HK-2 (cell line): ENCODE measurements around the gene EML6.

Experiments used
- DNase-seq: peaks from one replicate; pipeline ENCODE4 v3.0.0-alpha.2; 2018; ENCODE audit not compliant: unreplicated experiment

EML6 gene

DNA sequence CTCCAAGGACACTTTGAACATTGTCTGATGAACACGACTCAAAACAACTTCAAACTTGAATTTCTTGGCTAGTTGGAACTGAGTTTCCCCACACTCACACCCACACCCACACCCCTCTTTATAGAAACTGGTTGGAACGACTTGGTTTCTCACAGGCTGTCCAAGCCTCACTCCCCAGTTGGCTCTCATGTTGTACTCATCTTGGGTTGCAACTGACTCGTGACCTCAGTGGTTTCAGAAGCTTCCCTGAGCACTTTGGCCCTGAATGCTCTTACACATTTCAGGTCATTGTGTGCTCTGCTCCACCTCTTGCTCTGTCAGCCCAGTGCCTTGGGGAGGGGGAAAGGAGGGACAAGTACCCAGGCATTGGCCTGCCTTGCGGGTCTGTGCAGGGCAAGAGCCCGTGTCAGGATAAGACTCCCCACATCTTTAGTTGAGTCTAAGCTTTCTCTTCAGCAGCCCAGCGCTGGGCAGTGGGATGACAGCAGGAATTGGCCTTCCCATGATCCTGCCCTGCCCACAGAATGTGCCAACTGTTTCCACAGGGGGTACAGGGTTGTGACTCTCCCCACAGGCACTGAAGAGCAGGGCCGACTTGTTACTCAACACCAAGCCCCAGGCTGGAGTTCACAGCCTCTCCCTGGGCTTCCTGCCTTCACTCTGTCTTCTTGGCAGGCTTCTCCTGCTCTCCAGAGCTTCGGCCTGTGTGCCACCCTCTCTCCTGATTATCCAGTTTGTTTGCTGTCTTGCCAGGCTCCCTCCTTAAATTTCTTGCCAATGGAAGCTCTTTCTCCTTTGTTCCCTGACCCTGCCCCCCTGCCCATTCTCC, 222.1 kb downstream of the EML6 start:
- DNase-seq = no peak

DNA sequence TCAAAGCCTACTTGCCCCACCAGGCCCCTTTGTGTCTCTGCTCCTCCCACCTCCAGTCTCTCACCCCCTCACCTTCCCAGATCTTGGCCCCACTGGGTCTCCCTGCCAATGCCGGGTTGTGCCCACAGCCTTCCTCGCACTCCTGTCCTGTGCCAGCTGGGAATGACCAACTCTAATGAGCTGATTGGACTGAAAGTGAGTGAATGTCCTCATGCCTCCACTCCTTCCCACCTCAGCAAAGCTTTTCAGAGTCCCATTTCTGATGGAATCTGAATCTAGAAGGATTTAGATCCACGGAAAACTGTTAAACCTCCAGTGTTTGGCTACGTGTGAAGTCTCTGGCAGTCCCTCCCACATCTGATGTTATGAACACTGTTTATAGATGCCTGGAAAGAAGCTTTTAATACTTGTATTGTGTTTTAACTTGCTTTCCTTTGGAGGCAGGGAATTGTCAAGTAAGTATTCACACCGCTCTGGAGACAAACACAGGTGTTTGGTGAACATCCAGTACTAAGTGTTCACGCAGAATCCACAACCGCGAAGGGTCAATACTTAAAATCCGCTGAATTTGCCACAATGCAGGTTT, 222.9 kb downstream of the EML6 start:
- DNase-seq = no peak

DNA sequence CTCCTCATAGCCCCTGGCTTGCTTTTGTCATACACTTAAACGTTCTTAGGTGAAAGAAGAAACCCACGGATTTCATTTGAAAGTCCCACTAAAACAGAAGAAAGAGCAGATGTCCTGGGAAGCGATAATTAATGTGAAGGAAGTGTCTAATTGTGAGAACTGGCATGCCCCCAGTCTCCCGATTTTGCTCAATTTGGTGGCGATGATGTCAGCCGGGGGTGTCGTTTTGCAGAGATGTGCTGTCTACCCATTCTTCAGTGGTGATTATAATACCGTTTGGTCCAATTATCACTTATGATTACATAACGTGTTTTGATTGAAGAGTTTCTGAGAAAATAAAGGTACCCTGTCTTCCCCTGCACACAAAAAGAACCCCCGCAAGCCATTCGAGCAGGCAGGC, 223.7 kb downstream of the EML6 start:
- DNase-seq = no peak

DNA sequence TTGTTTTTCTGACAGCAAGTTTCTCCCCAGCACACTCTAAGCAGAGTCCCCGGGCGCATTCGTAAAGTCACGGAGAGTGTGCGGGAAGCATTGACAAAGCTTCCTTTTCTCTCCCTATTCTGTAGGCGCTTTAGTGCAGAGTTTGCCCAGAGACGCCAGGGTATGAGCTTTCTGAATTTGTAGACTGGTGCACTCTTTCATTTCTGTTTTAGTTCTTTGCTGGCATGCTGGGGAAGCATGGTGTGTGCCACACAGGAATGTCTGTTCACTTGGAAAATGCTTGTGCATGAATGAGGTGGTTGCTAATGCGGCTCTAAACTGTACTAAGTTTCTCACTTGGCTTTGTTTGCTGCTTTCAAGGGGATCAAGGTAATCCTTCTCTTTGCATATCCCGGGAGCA, 224.2 kb downstream of the EML6 start:
- DNase-seq = no peak

DNA sequence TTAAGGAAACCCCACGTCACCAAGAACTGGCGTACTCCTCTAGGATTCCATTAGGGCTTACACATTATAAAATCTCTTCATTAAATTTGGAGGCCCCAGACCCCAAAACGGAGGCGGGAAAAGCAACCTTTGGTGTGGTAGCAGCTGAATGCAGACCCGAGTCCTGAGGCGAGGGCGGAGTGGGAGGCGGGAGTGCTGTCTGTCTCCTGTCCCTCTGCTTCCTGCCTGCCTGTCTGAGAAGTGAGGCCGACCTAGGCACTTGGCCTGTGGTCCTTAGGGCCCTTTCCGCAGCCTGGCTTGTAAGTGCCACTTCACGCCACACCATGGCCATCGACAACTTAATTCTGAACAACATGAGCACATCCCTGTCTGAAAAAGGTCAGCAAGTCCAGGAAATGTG, 224.7 kb downstream of the EML6 start:
- no peak for DNase-seq

DNA sequence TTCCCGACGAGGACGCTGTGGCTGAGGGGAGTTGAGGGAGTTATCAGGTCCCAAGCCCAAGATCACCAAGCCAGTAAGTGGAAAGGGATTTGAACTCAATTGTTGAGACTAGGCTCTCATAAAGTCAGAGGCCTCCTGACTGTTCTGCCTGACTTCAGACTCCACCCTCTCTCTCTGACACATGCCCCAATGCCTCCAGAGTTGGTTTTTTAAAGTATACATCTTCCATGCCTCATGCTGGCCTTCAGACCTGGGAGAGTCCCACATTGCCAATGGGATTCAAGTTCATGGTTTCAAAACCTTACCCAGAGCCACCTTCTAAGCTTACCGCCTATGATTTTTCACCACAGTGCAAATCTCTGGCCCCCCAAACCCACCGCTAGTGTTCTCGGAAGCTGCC, 226.0 kb downstream of the EML6 start:
- DNase-seq = no peak

DNA sequence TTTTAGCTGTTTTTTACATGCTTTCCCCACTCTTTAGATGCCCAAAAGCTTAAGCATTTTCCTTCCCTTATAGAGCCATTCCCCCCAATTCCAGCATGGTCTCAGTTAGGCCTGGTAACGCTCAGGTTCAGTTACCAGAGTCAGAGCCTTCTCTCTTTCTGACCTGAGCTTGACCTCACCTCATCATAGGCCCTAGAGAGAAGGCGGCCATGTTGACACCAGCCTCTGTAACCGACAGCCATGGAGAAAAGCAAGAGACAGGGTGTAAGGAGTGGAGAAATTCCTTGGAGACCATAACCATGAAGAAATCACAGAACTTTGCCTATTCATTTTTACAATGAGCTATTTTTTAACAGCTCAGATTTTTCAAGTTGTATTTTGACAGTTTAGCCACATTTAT, 227.3 kb downstream of the EML6 start:
- DNase-seq = no peak

DNA sequence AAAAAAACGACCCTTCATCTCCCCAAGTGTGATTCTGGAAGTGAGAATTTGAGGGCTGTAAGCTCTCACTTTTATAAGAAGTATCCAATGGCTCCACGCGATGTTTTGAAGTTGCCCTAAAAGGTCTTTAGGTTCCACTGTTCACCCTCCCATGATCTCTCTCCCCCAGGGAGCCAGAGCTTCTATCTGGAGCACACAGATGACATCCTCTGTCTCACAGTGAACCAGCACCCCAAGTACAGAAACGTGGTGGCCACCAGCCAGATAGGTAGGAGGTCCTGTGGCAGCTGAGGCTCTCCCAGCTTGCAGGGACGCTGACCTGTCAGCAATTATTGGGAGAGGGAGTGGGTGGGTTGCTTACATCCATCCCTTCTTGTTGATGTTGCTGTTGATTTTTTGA, 229.0 kb downstream of the EML6 start:
- no peak for DNase-seq

DNA sequence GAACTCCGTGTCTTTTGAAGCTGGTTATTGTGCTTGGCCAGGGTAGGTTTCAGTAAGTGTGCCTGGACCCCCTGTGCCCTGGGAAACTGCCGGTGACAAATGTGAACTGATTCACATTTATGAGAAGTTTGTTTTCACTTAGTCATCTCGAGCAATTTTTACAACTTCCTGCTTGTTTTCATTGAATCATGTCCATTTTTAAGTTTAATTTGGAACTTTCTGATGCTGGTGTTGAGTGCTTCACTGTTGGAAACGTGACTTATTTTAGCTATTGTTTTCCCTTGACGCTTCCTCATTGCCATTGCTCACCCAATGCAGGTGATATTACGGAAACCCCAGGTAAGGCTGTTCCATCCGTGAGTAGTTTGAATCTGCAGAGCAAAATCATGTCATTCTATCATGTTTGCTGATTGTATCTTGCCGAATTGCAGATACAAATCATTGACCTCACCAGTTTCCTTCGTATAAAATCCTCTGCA, 229.6 kb downstream of the EML6 start:
- DNase-seq = no peak

DNA sequence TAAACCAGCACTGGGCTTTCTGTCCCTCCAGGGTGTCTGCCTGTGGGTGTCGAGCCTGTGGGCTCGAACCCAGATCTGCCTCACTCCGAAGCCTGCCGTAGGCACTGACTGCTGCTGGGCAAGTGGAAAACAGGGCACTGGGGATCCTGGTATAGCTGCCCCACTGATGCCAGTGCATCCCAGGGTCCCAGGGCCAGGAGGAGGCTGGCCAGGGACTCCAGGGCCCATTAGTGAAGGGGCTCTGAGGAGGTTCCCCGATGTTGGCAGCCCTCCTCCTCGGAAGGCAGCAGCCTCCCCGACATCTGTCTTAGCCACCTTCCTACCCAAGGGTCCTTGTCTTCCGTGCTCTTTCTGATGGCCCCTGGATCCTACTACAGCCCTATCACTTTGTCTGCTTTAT, 230.7 kb downstream of the EML6 start:
- no peak for DNase-seq

DNA sequence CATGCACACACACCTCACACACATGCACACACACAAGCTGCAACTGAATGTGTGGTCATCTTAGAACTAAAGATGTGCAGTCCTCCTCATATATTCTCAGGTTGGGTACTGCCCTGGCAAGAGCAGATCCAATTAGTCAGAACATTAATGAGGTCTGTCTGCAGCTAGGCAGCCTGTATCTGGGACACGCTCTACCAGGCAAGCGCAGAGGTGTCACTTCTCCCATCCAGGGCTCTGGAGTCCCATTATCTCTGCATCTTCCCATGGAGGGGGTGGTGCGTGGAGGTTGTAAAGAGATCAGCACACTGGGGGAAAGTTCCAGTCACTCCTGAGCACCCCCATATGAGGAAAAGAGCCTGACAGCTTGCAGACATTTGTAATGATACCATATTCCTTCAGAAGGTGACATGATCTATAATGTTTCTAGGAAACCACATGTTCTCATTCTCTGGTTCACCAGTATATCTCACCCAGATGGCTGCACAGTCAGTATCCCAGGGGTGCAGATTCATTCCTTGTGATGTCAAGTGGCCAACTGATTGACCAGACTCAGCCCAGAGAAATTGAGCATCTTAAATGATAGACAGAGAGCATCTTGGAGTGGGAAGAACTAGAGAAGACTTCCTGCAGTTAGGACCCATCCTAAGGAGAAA, 231.4 kb downstream of the EML6 start:
- no peak for DNase-seq

DNA sequence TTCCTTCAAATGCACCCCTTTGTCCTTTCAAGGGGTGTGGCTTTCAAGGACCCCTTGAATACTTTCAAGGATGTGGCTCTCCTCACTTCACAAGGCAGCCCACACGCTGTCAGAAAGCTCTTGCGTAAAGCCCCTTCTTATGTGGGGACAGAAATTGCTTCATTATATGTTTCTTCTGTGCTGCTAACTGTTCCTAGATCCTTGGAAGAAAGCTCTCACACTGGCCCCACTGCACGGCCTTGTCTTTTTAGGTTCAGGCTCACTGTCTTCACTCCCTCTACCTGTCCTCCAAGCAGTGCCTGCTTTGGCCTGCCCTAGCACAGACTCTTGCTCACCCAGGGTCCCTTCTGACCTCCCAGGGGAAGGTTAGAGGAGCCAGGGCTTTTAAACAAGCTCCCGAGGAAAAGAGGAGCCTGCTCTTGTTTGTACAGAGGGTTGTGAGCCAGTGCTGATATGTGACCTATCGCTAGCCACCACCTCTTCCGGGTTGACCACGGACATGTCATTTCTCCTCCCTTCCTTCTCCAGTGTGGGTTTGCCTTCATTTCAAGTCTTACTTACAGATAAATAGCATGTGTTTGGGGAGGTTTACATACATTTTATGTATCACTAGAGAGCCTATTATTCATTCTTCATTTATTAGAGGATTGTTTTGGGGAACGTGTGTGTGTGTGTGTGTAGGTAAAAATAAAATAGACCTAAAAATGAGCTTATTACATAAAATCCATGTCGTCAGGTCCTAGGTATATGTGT, 232.1 kb downstream of the EML6 start:
- no peak for DNase-seq

DNA sequence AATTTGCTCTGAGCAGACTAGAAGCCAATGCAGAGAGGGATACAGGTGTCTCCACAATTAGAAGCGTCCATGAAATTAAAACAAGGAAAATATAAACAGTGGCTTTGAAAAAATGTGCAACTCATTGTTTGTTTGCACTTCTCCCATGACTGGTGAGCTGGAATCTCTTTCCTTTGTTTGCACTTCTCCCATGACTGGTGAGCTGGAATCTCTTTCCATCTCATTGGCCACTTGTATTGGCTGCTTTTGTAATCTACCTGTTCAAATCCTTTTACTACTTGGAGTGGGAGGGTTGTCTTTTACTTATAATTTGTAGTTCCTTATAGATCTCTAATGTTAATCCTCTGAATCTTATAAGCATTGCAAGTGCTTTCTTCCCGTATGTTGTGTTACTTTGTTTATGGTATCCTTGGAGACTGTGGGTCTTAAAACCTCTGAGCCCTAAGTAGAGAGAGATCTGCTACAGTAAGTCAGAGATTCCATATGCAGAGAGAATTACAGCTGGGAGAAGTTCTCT, 232.7 kb downstream of the EML6 start:
- DNase-seq = no peak

DNA sequence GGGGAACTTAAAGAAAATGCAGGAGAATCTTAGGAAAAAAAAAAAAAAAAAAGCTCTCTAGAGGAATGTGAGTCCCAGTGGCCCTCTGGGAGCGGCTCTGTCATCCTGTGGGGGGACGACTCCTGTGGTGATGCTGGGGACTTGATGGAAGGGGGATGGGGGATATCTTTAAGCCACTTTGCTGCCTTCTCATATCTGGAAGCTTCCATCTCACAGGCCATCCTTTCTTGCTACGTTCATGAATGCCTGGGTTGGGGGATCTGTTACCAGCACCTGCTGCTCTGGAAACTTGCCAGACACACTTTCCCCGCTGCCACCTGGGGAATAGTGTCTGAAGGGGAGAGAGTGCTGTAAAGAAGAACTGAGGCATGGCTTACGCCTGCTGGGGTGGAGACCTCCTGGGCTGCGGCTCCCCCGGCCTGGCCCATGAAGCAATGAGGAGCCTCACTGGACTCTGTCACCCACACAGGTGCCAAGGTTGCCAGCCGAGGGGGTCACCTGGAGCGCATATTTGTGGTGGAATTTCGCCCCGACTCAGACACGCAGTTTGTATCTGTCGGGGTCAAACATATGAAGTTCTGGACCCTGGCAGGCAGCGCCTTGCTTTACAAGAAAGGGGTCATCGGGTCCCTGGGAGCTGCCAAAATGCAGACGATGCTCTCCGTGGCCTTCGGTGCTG, 234.0 kb downstream of the EML6 start:
- DNase-seq = no peak

DNA sequence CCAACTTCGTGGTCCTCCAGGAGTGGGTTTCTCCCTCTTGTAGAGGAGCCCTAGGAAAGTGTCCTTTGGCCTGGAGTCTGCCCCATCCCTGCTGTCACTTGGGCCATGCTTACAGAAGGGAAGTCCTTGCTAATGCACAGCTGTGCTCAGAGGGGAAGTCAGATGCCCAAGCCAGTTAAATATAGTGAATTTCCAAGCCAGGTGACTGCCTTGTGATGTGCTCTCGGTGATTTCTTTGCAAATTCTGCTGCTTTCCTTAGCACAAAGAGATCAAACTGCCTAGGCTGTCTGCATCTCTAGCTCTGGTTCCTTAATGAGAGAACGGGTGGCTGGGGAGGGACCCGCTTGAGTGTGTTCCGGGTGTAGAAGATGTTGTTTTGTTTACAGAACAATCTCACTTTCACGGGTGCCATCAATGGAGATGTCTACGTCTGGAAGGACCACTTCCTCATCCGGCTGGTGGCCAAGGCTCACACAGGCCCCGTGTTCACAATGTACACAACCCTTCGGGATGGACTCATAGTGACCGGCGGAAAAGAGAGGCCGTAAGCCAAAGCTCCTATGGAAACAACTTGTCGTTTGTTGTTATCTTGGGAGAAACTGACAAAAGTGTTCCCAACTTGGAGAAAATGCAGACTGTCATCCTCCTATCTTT, 235.4 kb downstream of the EML6 start:
- DNase-seq = no peak

DNA sequence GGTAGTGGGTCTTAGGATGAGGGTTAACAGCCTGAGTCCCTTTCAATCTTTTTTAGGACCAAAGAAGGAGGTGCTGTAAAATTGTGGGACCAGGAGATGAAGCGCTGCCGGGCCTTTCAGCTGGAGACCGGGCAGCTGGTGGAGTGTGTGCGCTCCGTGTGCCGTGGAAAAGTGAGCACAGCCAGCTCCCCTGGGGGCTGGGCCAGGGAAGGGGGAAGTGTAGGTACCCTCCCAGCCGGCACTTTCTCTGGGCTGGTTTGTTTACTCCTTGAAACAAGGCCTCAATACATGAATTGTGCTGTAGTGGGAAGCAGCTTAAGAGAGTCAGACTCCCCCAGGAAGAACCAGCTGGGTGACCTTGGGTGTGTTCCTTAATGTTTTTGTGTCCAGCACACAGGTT, 236.7 kb downstream of the EML6 start:
- DNase-seq = no peak

DNA sequence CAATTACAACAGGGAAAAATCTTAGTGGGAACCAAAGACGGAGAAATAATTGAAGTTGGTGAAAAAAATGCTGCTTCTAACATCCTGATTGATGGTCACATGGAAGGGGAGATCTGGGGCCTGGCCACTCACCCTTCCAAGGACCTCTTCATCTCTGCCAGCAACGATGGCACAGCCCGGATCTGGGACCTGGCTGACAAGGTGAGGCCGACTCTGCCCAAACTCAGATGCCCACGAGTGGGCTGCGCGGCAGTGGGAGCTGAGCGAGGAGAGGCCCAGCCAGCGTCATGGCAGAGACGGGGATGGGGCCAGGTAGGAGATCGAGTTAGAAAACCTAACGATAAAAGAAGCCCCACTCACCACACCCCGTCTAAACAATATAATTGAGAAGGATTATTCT, 239.0 kb downstream of the EML6 start:
- DNase-seq = no peak

DNA sequence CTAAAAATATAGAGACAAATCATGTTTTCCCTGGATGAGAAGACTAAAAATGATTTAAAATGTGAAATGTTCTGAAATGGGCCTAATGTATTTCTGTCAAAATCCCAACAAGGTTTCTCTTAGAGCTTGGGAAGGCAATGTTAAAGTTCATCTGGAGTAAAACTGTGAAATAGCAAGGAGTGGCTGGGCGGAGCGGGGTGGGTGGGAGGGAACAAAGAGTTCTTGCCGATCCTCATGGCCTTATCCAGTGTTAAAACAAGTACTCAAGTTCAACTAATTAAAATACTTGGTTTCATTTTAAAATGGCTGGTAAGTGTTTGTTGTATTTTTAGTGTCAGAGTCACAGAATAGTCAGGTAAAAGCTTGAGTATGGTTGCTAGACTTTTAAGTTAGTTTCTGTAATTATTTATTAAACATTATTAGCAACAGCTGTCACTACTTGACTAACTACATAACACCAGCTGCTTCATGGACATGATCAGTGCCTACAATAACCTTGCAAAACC, 239.5 kb downstream of the EML6 start:
- DNase-seq = no peak

DNA sequence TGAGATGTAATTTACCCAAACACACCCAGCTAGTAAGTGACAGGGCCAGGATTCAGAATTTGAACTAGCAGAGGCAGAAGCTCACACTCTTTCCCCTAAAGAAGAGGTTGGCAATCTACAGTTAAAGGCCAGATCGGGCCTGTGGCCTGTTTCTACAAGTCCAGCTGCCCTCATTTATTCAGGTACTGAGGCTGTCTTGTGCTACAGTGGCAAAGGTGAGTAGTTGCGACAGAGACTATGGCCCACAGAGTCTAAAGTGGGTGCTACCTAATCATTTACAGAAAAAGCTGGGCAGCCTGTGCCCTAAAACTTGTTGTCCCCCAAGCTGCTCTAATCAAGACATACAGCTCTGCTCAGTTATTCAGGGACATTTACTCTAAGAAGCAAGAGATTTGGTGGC, 240.0 kb downstream of the EML6 start:
- no peak for DNase-seq

DNA sequence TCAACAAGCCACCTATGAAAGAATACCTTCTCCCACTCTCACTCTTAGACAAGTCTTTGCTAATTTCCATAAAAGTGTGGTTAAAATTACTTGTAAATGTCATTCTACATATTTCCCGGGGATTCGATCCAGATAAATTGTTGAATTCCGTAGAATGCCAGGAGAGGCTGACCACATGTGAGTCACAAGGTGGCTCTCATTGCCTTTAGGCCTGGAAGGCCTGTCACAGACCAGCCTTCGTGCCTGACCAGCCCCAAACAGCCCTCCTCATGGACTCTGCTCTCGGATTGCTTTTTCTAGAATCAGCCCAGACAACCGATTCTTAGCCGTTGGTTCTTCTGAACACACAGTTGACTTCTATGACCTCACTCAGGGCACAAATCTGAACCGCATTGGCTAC, 240.8 kb downstream of the EML6 start:
- no peak for DNase-seq

DNA sequence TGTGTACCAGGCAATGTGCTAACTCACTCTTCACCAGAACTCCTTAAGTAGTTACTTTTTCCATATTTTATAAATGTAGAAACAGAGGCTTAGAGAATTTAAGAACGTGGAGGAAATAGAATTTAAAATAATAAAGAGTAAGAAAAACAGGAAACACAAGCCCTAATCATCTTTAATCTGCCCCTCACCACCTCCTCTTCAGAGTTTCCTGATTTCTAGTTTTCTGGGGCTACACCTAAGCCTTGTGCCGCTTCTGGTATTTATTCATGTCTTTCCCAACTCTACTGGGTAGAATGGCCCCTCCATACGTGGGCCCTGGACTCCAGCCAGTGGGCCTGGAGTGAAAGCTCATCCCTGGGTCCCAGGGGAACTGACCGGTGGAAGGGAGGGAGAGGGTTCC, 241.4 kb downstream of the EML6 start:
- DNase-seq = no peak
